GM12872 (cell line): ENCODE measurements around the gene HORMAD2.

Source experiments
- TF ChIP-seq, protein P1 (sequence below): IDR thresholded peaks from 3 replicates; pipeline ENCODE4 v1.5.1; 2011; ENCODE audit warnings: low read depth, mild to moderate bottlenecking, low read length, moderate library complexity; ENCODE audit not compliant: insufficient read depth

HORMAD2 gene

DNA sequence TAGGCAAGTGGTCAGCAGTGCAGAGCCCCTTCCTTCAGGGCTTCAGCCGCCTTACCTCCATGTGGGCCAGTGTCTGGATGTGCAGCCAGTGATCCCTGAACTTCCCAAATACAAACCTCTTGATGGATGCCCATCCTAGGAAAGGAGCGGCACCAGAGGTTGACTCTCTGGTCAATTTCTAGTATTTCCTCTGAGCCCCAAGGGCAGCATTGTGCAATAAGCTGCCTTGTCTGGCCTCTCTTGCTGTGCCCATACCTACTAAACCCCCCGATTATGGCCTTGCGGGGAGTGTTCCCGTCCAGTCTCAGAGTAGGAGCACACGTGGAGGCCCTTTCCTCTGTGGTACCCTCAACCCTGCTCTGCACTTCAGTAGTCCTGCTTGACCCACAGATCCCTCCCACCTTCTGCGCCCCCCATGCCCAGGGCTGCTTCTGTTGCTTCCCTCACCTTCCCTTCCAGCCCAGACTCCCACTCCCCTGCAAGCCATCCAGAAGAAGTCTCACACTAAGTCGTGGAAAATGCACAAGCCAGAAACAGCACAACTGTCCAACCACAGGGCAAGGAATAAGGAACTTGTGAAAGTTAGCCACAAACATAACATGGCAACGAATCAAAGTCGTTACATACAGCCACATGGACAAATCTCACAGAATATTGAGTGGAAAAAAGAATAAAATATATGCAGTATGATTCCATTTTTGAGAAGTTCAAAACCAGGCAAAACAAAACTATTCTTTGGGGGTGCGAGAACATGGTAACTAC lies 39.6 kb upstream of the HORMAD2 start:
- TF ChIP-seq, protein P1, sequence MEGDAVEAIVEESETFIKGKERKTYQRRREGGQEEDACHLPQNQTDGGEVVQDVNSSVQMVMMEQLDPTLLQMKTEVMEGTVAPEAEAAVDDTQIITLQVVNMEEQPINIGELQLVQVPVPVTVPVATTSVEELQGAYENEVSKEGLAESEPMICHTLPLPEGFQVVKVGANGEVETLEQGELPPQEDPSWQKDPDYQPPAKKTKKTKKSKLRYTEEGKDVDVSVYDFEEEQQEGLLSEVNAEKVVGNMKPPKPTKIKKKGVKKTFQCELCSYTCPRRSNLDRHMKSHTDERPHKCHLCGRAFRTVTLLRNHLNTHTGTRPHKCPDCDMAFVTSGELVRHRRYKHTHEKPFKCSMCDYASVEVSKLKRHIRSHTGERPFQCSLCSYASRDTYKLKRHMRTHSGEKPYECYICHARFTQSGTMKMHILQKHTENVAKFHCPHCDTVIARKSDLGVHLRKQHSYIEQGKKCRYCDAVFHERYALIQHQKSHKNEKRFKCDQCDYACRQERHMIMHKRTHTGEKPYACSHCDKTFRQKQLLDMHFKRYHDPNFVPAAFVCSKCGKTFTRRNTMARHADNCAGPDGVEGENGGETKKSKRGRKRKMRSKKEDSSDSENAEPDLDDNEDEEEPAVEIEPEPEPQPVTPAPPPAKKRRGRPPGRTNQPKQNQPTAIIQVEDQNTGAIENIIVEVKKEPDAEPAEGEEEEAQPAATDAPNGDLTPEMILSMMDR = no peak

DNA sequence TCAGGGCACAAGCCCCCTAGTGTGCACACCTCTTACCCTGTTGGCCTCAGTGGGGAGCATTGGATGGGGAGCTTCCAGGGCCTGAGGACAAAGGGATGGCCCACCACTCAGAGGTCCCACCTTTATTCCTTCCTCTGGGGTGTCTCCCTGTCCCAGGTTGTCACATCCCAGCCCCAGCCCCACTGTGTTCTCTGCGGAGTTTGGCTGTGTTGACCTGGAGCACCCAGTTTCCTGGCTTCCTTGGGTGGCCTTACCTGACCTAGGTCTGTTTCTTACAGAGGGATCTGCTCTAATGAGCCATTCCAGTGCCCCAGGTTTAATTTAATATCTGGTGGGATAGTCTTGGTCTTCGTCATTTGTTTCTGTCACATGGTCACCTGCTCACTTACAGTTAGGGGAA lies 38.8 kb upstream of the HORMAD2 start:
- TF ChIP-seq, protein P1 = no peak

DNA sequence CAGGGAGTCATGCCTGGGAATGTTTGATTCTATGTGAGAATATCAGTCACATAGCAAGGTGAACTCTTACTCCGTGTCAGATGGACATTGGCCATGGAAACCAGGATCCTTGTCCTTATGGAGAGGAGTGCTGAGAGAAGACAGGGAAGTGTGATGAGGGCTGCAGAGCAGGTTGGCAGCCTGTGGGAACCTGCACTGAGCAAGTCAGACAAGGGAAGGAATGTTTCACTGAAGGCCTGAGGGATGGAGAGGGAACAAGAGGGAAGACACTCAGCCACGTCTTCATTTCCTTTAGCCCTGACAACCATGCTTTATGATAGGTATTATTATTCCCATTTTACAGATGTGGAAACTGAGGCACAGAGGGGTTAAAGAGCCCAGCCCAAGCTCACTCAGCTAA lies 38.4 kb upstream of the HORMAD2 start:
- TF ChIP-seq, protein P1 = no peak

DNA sequence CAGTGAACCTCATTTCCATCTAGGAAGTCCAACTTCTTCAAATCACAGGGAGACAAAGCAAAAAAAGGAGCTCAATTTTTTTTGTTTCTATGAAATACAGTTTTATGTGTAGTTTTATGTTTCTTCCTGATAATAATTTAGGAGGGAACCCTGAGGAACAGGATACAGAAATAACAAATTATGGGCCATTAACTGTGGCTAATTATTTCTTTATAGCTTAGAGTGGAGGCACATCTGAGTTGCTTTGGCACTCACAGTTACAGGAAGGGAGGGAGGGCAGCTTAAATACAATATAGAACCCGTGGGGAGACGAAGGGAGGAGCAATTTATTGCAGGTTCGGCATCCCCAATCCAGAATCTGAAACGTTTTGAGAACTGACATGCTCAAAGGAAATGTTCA lies 37.1 kb upstream of the HORMAD2 start:
- TF ChIP-seq, protein P1 = no peak

DNA sequence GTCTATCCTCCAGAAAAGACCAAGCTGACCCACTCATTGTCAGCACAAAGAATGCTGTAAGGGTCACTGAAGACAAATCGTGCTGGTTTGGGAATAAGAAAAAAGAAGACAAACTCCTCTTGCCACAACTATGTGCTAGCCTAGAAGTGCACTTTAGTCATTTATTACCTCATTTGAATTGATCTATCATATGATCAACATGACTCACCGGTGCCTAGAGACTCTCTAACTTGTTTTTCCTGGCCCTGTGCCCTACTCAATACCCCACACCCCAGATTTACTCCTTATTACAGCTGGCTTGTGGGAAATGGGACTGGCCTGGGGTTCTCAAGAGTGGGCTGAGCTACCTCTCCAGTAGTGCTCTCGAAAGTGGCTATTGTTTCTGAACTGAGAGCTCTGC lies 35.9 kb upstream of the HORMAD2 start:
- TF ChIP-seq, protein P1 = no peak

DNA sequence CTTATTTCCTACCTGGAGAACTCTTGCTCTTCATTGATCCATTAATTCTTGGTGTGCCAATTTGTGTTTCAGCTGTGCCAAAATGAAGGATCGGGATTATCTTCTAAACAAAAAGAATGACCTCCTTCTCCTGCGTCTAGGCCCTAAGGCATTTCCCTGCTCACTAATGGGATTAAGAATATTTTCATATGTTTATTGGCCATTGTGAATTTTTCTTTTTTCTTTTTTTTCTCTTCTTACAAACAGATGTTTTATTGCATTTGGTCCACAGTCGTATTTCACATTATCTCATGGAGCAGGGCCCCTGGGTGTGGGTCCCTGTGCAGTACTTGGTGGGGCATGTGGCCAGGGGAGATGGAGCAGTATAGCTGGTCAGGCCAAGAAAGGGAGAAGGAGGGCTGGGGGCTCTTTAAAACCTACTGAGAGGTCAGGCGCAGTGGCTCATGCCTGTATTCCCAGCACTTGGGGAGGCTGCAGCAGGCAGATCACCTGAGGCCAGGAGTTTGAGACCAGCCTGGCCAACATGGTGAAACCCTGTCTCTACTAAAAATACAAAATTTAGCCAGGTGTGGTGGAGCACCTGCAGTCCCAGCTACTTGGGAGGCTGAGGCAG lies 35.3 kb upstream of the HORMAD2 start:
- TF ChIP-seq, protein P1 = no peak

DNA sequence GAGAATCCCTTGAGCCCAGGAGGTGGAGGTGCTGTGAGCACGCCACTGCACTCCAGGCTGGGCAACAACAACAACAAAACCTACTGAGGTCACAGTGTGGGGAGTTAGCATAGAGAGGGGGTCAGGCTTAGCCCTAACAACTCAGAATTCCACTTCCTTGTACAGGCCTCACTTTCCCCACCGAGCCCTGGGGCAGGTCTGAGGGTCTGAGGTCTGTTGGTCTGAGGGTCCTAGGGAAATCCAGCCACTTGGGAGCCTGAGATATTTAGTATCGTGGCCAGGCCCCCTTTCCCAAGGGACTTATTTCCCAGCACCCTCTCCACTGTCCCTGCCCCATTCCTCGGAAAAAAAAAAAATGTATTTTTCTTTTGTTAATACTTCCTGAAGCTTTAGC lies 34.8 kb upstream of the HORMAD2 start:
- TF ChIP-seq, protein P1 = no peak
